ENCODE measurements around the gene RPL4. TPM values are rescaled to one million over a fixed set of nuclear protein-coding genes. Genes with fewer than 3 reads are reported as not detected.

The RPL4 gene
- total RNA-seq, 2 donors from 2014 or later: 2,395 to 5,607 TPM

DNA sequence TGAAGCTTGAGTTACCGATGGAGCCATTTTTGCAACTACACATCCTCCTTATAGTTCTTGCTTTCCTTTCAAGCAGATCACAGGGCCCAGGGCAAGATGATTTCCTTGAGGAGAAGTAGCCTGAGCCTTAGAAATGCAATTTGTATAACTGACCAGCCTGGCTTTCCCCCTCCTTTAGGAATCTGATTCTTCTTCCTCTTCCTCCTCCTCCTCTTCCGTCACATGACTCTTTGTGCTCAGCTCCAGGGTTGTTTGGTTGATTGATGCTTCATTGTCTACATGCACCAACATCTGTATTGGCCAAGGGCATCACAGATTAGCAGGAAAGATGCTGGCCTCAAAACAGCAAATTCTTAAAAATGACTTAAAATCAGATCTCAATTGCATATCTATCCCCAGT, 10.4 kb downstream of the RPL4 start:
- intact Hi-C loops (cut with DNase I): no loop called here
- WGBS: 89% methylated on average over 2 of the region's 2 CpGs
- peaks cover 0 to under 1% of the 10 kb centered on the region in 2 donors for H3K36me3 ChIP-seq
- H3K4me1 ChIP-seq (replicated peaks): peaks cover 5% of the 10 kb centered on the region
- H3K27me3 ChIP-seq (replicated peaks; ENCODE audit: insufficient read depth): no peaks in the 10 kb centered on the region
- DNase-seq (ENCODE audit: low spot score): no peak
- H3K27ac ChIP-seq: no peak overlapping the region
- TF ChIP-seq, protein P1, sequence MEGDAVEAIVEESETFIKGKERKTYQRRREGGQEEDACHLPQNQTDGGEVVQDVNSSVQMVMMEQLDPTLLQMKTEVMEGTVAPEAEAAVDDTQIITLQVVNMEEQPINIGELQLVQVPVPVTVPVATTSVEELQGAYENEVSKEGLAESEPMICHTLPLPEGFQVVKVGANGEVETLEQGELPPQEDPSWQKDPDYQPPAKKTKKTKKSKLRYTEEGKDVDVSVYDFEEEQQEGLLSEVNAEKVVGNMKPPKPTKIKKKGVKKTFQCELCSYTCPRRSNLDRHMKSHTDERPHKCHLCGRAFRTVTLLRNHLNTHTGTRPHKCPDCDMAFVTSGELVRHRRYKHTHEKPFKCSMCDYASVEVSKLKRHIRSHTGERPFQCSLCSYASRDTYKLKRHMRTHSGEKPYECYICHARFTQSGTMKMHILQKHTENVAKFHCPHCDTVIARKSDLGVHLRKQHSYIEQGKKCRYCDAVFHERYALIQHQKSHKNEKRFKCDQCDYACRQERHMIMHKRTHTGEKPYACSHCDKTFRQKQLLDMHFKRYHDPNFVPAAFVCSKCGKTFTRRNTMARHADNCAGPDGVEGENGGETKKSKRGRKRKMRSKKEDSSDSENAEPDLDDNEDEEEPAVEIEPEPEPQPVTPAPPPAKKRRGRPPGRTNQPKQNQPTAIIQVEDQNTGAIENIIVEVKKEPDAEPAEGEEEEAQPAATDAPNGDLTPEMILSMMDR (IDR thresholded peaks at IDR 0.05): no peak
- TF ChIP-seq POLR2AphosphoS5 (IDR thresholded peaks at IDR 0.05) (no peak), POLR2A (IDR thresholded peaks at IDR 0.05) (no peak)
- no peak overlapping the region for H3K4me3 ChIP-seq
- H3K9me3 ChIP-seq: no peaks in the 10 kb centered on the region

- TF ChIP-seq POLR2AphosphoS5 (IDR thresholded peaks at IDR 0.05): no peak
- TF ChIP-seq, protein P1 (IDR thresholded peaks at IDR 0.05): no peak
- no peak for TF ChIP-seq POLR2A (IDR thresholded peaks at IDR 0.05)
- intact Hi-C loops (cut with DNase I): no loop called here
- peaks cover 3% of the 10 kb centered on the region for H3K4me1 ChIP-seq (replicated peaks)
- no peaks in the 10 kb centered on the region for H3K27me3 ChIP-seq (replicated peaks; ENCODE audit: insufficient read depth)
- H3K4me3 ChIP-seq: no peak overlapping the region
- no peak overlapping the region for H3K27ac ChIP-seq
- H3K36me3 ChIP-seq: no peaks in the 10 kb centered on the region
- WGBS: 83% methylated on average over 3 of the region's 3 CpGs
- no peak for DNase-seq (ENCODE audit: low spot score)
- no peaks in the 10 kb centered on the region for H3K9me3 ChIP-seq
Measured at GRCh38 chr15:66491846-66492245, 12.8 kb downstream of the RPL4 start.

- H3K27ac ChIP-seq: no peak overlapping the region
- H3K4me3 ChIP-seq: no peak overlapping the region
- no peaks in the 10 kb centered on the region for H3K27me3 ChIP-seq (replicated peaks; ENCODE audit: insufficient read depth)
- no peaks in the 10 kb centered on the region for H3K9me3 ChIP-seq
- WGBS: 68% methylated on average over 6 of the region's 6 CpGs
- H3K4me1 ChIP-seq (replicated peaks): no peaks in the 10 kb centered on the region
- intact Hi-C loops (cut with DNase I): no loop called here
- no peaks in the 10 kb centered on the region for H3K36me3 ChIP-seq
- TF ChIP-seq POLR2A (IDR thresholded peaks at IDR 0.05) (no peak), POLR2AphosphoS5 (IDR thresholded peaks at IDR 0.05) (no peak)
- TF ChIP-seq, protein P1 (IDR thresholded peaks at IDR 0.05): no peak
- DNase-seq (ENCODE audit: low spot score): no peak
Measured at GRCh38 chr15:66489179-66489791, 15.4 kb downstream of the RPL4 start.

- Histone ChIP-seq H3K4me3 (no peak overlapping the region), H3K4me1 (replicated peaks) (no peaks in the 10 kb centered on the region), H3K9me3 (no peaks in the 10 kb centered on the region), H3K36me3 (no peaks in the 10 kb centered on the region), H3K27me3 (replicated peaks; ENCODE audit: insufficient read depth) (no peaks in the 10 kb centered on the region), H3K27ac (no peak overlapping the region)
- intact Hi-C loops (cut with DNase I): no loop called here
- no peak for TF ChIP-seq POLR2A (IDR thresholded peaks at IDR 0.05)
- TF ChIP-seq POLR2AphosphoS5 (IDR thresholded peaks at IDR 0.05): no peak
- TF ChIP-seq, protein P1 (IDR thresholded peaks at IDR 0.05): no peak
- WGBS: 78% methylated on average over 5 of the region's 5 CpGs
- no peak for DNase-seq (ENCODE audit: low spot score)
Measured at GRCh38 chr15:66488525-66488924, 16.1 kb downstream of the RPL4 start.

DNA sequence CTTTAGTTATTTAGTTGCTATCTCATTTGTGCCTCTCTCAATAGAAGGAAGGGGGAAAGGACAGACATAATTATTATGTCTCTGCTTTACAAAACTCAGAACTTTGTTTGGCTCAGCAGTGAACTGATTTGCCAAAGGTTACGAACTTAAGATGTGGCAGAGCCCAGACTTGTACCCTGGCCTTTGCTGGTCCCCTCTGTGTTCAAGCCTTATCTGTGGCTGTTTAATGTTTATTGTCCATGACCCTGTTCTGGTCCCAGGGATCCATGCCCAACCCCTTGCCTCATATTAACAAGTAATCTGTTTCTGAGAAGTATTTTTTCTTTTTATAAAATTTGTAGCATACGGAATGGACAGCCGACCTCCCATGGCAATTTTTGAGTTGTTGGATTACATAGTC, 17.8 kb downstream of the RPL4 start:
- no peak overlapping the region for H3K27ac ChIP-seq
- no peak overlapping the region for H3K4me3 ChIP-seq
- no peaks in the 10 kb centered on the region for H3K4me1 ChIP-seq (replicated peaks)
- DNase-seq (ENCODE audit: low spot score): no peak
- H3K27me3 ChIP-seq (replicated peaks; ENCODE audit: insufficient read depth): no peaks in the 10 kb centered on the region
- 97% methylated on average over 3 of the region's 3 CpGs for WGBS
- intact Hi-C loops (cut with DNase I): no loop called here
- no peaks in the 10 kb centered on the region for H3K36me3 ChIP-seq
- TF ChIP-seq, protein P1 (IDR thresholded peaks at IDR 0.05): no peak
- TF ChIP-seq POLR2AphosphoS5 (IDR thresholded peaks at IDR 0.05) (no peak), POLR2A (IDR thresholded peaks at IDR 0.05) (no peak)
- H3K9me3 ChIP-seq: no peaks in the 10 kb centered on the region
